ENCODE data around the gene GLIS1. TPM values are rescaled to one million over a fixed set of nuclear protein-coding genes. Genes with fewer than 3 reads are reported as not detected.

The GLIS1 gene
- total and polyA plus RNA-seq, 2 of the 8 experiments (the other 6 are each of a cell fraction or from before 2014, with no cell fraction given) = 0.15 to 0.22 TPM

GRCh38 chr1:53733447-53733931 is 5.5 kb downstream of the GLIS1 start:
- Histone ChIP-seq H2BK20ac (ENCODE audit: low read length) (no peak overlapping the region), H4K20me1 (replicated peaks in 1 of 2; ENCODE audit: control insufficient read depth in 1 of 2, insufficient read depth in 2 of 2, low read length in 2 of 2) (no peaks in the 10 kb centered on the region), H2BK12ac (ENCODE audit: low read depth, low read length) (no peak overlapping the region), H3K36me3 (ENCODE audit: control insufficient read depth in 2 of 4, insufficient read depth in 4 of 4, low read length in 3 of 4) (no peaks in the 10 kb centered on the region; a peak in 1 of 8 replicates), H3K27me3 (replicated peaks in 1 of 4; ENCODE audit: control insufficient read depth in 3 of 4, extremely low read depth in 1 of 4, insufficient read depth in 3 of 4, low read length in 3 of 4) (peaks cover 25 to 33% (median 33%) of the 10 kb centered on the region in 4 experiments), H2AK5ac (ENCODE audit: low read depth, low read length) (no peak overlapping the region), H3K9me3 (ENCODE audit: insufficient read depth in 2 of 2, low read depth in 1 of 2, low read length in 1 of 2) (no peaks in the 10 kb centered on the region), H3K56ac (replicated peaks; ENCODE audit: insufficient read length, low read depth, low read length) (no peak overlapping the region), H2AFZ (ENCODE audit: low read length) (no peak overlapping the region), H3K4ac (replicated peaks; ENCODE audit: insufficient read length, low read depth, low read length) (no peak overlapping the region), H4K8ac (ENCODE audit: extremely low read depth, insufficient read depth, low read length) (no peak overlapping the region), H3K27ac (ENCODE audit: low read depth, low read length) (no peak overlapping the region), H2BK5ac (ENCODE audit: low read depth, low read length) (no peak overlapping the region), H3K79me1 (ENCODE audit: low read depth, low read length) (no peaks in the 10 kb centered on the region), H3K79me2 (ENCODE audit: control insufficient read depth in 1 of 2, insufficient read depth in 2 of 2, low read length in 2 of 2) (no peaks in the 10 kb centered on the region), H3K23me2 (ENCODE audit: low read depth, low read length) (peaks cover 6% of the 10 kb centered on the region; the same call in 1 of the 2 replicates), H4K91ac (replicated peaks; ENCODE audit: insufficient read length, low read length) (no peak overlapping the region), H3K4me2 (ENCODE audit: insufficient read depth in 1 of 2, low read depth in 2 of 2, low read length in 2 of 2) (no peak overlapping the region), H3K4me3 (ENCODE audit: extremely low read depth in 1 of 4, insufficient read depth in 2 of 4, low read depth in 3 of 4, low read length in 4 of 4) (no peak overlapping the region), H3K23ac (ENCODE audit: insufficient read length) (no peak overlapping the region), H3K4me1 (replicated peaks in 1 of 4; ENCODE audit: control insufficient read depth in 3 of 4, insufficient read depth in 4 of 4, low read length in 3 of 4) (peaks cover 0 to 6% (median 2%) of the 10 kb centered on the region in 4 experiments; a peak in 4 of 7 replicates), H3K14ac (ENCODE audit: insufficient read length) (no peak overlapping the region), H2BK120ac (replicated peaks; ENCODE audit: low read depth, low read length) (no peak overlapping the region), H2BK15ac (ENCODE audit: low read length) (no peak overlapping the region), H3K18ac (ENCODE audit: extremely low read depth, low read length) (no peak overlapping the region), H4K5ac (ENCODE audit: insufficient read length, low read depth, low read length) (no peak overlapping the region), H3K9ac (replicated peaks in 1 of 4; ENCODE audit: extremely low read depth in 1 of 4, low read depth in 3 of 4, low read length in 3 of 4) (no peak overlapping the region)
- CTCF ChIA-PET (ENCODE audit: partially characterized antibody) = interaction anchor here (0.7 to 2.6 kb wide), 3 partner anchors 9 to 20 kb away, joined by 3 to 14 read pairs (median 6); no protein-coding TSS in a partner anchor
- 92% methylated on average over 12 of the region's 12 CpGs; no CpG with 5 or more reads in 1 of the 2 experiments for WGBS, 2 experiments (ENCODE audit: extremely low coverage in 1 of 2, insufficient coverage in 1 of 2, insufficient read length in 1 of 2, insufficient replicate concordance in 2 of 2, low coverage in 1 of 2, low lambda C conversion rate in 2 of 2, missing lambda C conversion rate in 1 of 2)
- POLR2A ChIA-PET (ENCODE audit: partially characterized antibody) = no interaction called here
- no peak for DNase-seq (ENCODE audit: low read depth in 1 of 2, low spot score in 2 of 2)
- FAIRE-seq = no peak
- TF ChIP-seq RAD21 (IDR thresholded peaks at IDR 0.05 in 1 of 2, conservative IDR thresholded peaks at IDR 0.05 in 1 of 2; ENCODE audit: low read depth in 2 of 2, low read length in 2 of 2) (no peak), POLR2AphosphoS5 (IDR thresholded peaks at IDR 0.05; ENCODE audit: low read depth, low read length) (no peak), CHD1 (IDR thresholded peaks at IDR 0.05; ENCODE audit: low read depth, low read length) (no peak), GABPA (IDR thresholded peaks at IDR 0.05; ENCODE audit: borderline replicate concordance, insufficient read depth, low read length) (no peak), GTF2F1 (IDR thresholded peaks at IDR 0.05; ENCODE audit: borderline replicate concordance, low read depth, low read length) (no peak), TBP (IDR thresholded peaks at IDR 0.05; ENCODE audit: low read depth, low read length) (no peak), PHF8 (conservative IDR thresholded peaks at IDR 0.05; ENCODE audit: low read depth, low read length) (no peak), HDAC2 (IDR thresholded peaks at IDR 0.05; ENCODE audit: borderline replicate concordance in 1 of 2, low read depth in 2 of 2, low read length in 2 of 2) (no peak), HDAC6 (IDR thresholded peaks at IDR 0.05; ENCODE audit: low read depth, low read length) (no peak), SIRT6 (IDR thresholded peaks at IDR 0.05; ENCODE audit: low read length) (no peak), ZNF274 (IDR thresholded peaks at IDR 0.05; ENCODE audit: borderline replicate concordance, extremely low read depth, low read length) (no peak), YY1 (IDR thresholded peaks at IDR 0.05; ENCODE audit: low read depth, low read length) (no peak), NRF1 (IDR thresholded peaks at IDR 0.05; ENCODE audit: low read depth, low read length) (no peak), RFX5 (IDR thresholded peaks at IDR 0.05; ENCODE audit: borderline replicate concordance, low read depth, low read length) (no peak)

Measured in H1 (cell line).